HG02571 (cell line): ENCODE measurements around the gene CBLN3.

Source experiments
- ATAC-seq: cut with Tn5 transposase; IDR thresholded peaks from one replicate; pipeline ENCODE4 v1.9.1; 2021; ENCODE audit warnings: mild to moderate bottlenecking, moderate library complexity; ENCODE audit not compliant: unreplicated experiment

The CBLN3 gene

DNA sequence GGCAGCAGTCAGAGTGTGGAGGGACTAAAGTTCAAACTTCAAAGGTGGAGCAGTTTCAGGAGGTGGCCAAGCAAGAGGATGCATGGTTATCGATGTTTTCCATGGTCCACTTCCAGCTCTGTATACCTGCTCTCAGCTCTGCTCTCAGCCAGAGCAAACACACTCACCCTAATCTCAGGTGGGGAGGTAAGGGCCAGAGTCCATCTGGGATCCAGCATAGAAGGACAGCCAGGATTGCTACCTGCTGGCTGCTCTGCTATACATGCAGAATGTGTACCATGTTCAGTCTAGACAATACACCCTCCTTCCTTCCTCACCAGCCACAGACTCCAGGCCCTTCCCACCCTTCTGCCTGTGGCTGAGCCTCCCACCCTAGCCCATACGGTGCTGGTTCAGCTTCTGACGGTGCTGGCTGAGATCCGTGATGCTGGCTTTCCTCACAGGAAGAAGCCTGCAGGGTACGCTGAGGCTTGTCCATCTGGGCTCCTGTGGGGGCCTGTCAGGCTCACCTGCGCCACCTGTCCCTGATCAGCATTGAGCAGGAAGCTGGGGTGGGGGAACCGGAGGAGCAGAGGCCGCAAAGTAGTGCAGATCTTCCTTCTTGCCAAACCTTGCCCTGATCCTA is 2.4 kb downstream of the CBLN3 start:
- ATAC-seq: no peak

DNA sequence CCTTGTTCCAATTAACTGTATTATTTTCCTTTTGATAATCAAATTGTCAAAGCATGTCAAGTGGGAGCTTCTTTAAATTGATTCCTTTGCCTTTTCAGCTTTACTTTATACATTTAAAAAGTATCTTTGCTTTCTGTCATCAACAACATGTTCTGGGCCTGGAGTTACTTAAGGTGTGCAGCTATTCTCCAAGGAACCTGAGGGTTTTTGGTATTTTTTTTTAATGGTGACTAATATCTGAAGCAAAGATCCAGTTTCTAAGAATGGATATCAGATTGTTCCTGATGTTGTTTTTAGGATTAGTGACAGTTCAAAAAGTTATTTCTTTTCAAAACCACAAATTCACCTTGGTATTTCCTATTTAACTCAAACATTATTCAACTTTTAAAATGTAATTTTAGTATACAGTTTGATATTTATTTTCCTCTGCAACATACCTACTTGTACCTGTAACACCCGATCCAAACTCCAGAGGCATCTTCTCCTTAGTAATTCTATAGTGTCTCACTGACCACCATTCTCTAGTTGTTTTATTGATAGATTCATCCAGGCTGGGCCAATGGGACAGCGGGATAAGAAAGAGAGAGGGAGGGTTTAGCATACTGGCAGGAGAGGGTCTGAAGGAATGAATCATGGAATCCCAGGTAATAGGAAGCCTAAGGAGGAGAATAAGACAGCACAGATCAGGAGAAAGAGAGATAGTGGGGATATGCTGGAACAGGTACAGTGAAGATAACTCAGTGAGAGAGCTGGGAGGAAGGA is 3.1 kb downstream of the CBLN3 start:
- ATAC-seq: no peak

DNA sequence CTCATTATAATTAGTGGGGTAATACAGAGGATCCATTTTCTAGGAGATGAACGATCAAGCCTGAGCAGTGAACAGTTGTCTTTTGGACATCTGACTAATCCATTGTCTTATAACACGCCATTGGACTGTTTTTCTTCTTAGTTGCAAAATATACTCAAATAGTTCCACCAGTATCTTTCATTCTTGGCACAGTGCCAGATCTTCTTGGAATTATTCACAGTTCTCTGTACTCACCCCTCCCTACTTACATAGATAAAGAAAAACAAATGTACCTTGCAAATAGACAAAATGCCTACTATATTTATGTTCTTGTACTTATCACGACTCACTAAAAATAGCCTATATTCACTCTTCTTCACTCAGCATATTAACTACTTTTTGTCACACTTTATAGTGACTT is 3.8 kb downstream of the CBLN3 start:
- no peak for ATAC-seq

DNA sequence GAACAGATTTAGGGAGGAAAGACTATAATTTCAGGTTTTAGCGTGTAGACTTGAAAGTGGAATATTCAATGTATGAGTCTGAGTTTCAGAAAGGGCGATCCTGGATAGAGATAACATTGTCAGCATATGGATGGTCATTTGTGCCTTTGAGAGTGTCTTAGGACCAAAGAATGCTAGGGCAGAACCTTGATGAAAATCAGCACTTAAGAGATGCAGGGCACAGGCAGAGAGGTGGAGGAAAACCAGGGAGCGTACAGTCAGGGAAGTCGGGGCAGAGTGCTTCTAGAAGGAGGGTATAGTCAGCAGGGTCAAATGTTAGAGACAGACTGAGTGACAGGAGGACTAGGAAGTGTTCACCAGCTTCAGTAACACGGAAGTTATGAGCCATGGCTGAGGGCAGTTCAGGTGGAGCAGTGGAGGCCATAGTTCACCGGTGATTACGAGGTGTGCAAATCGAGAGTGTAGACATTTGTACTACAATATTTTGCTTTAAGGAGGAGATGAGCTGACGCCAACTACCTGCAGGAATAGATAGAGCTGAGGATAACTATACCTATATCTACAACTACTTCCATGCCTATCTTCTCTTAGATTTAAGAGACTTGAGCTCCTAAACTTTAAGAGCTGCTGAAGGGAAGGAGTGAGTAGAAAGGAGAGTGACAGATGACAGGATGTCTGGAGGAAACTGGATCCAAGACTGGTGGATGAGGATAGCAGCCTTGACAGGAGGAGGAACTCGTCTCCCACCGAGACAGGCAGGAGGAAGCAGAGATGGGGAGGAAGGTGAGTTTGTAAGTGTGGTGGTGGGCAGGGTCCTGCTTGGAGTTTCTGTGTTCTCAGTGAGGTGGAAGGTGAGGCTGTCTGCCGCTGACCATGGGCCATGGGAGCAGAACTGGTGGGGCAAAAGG is 6.5 kb downstream of the CBLN3 start:
- no peak for ATAC-seq

DNA sequence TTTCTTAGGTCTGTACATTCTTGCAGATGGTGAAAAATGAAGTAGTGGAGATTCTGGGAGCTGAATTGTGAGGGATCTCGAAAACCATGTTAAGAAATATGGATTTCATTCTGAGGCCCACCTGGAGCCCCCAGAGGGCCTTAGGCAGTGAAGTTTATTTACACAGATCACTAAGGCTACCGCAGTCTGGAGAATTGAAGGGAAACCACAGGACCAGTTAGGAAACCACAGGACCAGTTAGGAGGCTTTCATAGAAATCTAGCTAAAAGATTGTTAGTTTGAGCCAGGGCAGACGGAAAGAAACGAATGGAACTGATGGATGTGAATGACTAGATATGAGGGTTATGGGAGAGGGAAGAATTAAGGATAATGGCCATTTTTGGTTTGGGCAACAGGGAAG is 7.2 kb downstream of the CBLN3 start:
- no peak for ATAC-seq

DNA sequence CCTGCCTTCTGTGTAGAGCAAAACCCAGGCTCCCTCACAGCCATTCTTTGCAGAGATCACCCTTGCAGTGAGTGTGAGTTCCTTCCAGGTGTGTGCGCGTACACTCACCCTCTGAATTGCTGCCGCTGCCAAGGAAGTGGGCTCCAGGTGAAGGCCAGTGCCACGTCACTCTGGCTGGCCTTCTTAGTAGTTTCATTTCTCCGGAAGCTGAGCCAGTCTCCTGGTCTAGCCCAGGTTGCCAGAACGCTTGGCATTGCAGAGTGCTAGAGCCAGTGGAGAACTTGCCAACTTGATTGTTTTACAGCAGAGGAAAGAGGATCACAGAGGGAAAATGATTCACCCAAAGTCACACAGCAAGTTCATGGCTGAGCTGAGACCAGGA is 11.0 kb downstream of the CBLN3 start:
- ATAC-seq: no peak

DNA sequence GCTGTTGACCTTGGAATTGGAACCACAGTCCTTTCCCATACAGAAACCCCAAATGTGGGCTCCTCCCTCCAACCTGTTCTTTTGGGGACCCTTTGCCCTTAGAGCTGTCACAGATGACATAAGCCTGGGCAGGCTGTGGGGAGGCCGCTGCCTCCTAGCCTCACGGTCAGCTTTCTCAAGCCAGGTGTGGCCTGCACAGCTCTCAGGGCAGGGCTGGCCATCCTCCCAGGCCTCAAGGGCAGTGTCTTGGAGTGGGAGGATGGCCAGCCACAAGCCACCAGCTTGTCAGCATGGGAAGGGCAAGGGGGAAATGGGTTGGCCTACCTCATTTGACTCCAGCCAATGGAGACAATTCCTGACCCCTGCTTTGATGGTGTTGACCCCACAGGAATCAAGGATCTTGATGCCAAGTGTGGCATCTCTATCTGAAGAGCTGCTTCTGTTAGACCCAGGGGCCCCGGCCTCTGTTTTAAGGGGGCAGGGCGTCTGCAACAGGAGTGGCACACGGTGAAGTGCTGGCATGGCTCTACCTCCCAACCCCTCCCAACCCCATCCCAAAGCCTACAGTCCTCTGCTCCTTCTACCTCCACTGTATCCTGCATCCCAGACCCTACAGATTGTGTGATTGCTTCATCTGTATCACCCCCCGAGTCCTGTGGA is 11.5 kb downstream of the CBLN3 start:
- ATAC-seq: no peak

DNA sequence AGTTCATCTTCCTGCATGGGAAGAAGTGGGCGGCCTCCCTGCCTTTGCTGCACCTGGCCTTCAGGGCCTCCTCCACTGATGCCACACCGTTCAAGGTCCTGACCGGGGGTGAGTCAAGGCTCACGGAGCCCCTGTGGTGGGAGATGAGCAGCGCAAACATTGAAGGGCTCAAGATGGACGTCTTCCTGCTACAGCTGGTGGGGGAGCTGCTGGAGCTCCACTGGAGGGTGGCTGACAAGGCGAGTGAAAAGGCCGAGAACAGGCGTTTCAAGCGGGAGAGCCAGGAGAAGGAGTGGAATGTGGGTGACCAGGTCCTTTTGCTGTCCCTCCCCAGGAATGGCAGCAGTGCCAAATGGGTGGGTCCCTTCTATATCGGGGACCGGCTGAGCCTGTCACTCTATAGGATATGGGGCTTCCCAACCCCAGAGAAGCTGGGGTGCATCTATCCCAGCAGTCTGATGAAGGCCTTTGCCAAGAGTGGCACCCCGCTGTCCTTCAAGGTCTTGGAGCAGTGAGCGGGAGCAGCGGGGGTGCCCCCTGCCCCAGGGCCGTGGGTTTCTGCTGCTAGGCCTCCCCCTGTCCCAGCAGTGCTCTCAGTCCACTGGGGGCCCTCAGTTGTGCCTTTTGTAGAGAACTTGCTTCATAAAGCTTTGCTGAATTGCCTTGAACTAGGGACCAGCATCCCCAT is 12.4 kb downstream of the CBLN3 start:
- no peak for ATAC-seq

DNA sequence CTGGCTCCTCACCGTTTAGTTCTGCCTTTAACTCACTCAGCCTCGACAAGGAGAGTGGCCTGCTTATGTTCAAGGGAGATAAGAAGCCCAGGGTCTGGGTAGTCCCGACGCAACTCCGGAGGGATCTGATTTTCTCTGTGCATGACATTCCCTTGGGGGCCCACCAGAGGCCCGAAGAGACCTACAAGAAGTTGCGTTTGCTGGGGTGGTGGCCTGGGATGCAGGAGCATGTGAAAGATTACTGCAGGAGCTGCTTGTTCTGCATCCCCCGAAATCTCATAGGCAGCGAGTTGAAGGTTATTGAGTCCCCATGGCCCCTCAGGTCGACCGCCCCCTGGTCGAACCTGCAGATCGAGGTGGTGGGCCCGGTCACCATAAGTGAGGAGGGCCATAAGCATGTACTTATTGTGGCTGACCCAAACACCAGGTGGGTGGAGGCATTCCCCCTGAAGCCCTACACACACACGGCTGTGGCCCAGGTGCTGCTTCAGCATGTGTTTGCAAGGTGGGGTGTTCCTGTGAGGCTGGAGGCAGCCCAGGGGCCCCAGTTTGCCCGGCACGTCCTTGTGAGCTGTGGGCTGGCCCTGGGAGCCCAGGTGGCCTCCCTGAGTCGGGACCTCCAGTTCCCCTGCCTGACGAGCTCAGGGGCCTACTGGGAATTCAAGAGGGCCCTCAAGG is 13.1 kb downstream of the CBLN3 start:
- no peak for ATAC-seq

DNA sequence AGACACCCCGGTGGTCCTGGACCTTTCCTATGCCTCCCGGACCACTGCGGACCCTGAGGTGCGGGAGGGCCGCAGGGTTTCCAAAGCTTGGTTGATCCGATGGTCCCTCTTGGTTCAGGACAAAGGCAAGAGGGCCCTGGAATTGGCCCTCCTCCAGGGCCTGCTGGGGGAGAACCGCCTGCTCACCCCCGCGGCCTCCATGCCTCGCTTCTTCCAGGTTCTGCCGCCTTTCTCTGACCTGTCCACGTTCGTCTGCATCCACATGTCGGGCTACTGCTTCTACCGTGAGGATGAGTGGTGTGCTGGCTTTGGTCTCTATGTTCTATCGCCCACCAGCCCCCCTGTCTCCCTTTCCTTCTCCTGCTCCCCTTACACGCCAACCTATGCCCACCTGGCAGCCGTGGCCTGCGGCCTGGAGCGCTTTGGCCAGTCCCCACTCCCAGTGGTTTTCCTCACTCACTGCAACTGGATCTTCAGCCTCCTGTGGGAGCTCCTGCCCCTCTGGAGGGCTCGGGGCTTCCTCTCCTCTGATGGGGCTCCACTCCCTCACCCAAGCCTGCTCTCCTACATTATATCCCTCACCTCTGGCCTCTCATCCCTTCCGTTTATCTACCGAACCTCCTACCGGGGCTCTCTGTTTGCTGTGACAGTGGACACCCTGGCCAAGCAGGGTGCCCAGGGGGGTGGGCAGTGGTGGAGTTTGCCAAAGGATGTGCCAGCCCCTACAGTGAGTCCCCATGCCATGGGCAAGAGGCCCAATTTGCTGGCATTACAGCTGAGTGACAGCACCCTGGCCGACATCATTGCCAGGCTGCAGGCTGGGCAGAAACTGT is 13.8 kb downstream of the CBLN3 start:
- no peak for ATAC-seq

DNA sequence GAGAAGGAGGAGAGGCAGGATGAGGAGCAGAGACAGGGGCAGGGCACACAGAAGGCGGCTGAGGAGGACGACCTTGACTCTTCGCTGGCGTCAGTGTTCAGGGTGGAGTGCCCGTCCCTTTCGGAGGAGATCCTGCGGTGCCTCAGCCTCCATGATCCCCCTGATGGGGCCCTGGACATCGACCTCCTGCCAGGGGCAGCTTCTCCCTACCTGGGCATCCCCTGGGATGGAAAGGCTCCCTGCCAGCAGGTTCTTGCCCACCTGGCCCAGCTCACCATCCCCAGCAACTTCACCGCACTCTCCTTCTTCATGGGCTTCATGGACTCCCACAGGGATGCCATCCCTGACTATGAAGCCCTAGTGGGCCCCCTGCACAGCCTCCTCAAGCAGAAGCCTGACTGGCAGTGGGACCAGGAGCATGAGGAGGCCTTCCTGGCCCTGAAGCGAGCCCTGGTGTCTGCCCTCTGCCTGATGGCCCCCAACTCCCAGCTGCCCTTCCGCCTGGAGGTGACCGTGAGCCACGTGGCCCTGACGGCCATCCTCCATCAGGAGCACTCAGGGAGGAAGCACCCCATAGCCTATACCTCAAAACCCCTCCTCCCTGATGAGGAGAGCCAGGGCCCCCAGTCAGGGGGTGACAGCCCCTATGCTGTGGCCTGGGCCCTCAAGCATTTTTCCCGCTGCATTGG is 14.6 kb downstream of the CBLN3 start:
- no peak for ATAC-seq

DNA sequence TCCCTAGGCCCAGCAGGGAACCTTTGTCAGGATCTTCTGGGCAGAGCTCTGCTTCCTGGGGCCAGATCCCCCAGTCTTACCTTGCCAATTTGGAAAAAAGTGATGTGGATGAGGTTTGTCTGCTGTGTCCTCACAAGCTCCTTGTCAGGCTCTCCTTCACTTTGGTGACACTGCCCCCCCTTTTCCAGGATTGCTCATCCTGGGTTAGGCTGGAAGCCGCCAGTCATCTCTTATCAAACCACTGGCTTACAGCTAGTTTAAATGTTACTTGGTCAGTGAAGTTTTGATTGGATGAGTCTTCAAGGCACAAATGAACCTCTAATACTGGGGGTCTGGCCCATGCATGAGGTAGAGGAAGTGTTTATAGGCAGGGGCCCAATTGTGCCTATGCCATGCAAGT is 15.4 kb downstream of the CBLN3 start:
- no peak for ATAC-seq

DNA sequence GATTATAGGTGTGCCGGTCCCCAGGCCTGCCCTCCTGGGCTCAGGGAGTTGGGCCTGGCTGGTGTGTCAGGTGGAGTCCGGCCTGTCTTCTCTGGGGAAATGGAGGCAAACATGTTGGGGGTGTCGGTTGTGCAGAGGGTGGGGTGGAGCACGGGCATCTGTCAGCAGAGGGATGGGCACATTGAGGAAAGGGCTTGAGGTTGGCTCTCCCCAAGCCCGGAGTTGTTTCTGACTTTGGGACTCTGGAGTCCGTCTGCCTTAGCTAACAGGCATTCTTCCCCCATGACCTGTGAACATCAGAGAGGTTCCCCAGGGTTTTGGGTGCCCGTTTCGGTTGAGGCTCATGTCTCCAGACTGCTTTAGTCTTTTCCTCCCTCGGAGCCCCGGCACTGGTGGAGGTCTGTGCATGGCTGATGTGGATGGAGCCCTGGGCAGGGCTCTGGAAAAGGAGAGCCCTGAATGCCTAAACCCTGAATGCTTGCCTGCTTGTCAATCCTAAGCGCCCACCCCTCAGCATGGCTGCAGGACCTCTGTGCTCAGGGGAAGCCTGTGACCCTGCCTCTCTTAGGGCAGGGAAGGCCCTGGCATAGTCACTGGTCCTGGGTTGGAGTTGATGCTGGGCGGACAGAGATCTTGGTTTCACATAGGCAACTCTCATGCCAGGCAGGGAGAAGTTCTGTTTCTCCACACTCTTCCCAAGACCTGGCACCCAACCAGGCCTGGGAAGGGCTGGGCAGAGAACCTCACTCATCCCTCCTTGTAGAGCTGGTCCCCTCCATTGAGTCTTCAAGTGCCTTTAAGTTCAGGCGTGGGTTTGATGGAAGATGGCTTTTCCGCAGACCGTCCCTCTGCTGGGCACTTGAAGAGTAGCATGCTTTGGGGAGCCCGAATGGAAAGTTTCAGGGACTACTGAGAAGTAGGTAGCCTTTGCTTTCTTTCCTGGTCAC is 17.8 kb downstream of the CBLN3 start:
- ATAC-seq: no peak

DNA sequence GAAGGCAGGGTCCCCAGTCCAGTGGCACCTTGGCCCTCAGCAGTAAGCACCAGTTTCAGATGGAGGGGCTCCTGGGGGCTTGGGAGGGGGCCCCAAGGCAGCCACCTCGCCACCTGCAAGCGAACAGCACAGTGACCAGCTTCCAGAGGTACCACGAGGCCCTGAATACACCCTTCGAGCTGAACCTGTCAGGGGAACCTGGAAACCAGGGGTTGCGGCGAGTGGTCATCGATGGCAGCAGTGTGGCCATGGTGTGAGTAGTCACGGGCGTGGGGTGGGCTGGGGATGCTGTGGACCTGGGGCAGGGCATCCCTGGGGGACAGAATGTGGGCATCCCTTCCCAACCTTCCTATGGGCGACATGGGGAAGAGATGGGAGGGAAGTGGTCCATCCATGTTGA is 19.5 kb downstream of the CBLN3 start:
- no peak for ATAC-seq

DNA sequence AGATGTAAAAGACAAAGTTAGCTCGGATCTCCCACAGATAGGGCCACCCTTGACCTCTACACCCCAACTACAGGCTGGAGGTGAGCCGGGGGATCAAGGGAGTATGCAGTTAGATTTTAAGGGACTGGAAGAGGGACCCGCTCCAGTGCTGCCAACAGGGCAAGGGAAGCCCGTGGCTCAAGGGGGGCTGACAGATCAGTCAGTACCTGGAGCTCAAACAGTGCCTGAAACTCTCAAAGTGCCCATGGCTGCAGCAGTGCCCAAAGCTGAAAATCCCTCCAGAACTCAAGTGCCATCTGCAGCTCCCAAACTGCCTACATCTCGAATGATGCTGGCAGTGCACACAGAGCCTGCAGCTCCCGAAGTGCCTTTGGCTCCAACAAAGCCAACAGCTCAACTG is 20.3 kb downstream of the CBLN3 start:
- no peak for ATAC-seq

DNA sequence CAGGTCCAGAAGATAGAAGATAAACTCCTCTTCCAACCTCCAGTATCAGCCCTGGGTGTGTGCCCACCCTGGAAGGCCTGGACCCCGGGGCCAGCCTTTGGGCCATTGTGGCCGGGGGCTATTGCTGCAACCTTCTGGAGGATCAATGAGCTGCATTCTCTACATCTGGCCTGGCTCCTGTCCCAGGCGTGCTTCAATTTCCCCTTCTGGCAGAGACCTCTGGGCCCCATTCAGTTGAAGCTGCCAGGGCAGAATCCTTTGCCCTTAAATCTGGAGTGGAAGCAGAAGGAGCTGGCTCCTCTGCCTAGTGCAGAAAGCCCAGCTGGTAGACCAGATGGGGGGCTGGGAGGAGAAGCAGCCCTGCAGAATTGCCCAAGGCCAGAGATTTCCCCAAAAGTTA is 20.7 kb downstream of the CBLN3 start:
- ATAC-seq: no peak

DNA sequence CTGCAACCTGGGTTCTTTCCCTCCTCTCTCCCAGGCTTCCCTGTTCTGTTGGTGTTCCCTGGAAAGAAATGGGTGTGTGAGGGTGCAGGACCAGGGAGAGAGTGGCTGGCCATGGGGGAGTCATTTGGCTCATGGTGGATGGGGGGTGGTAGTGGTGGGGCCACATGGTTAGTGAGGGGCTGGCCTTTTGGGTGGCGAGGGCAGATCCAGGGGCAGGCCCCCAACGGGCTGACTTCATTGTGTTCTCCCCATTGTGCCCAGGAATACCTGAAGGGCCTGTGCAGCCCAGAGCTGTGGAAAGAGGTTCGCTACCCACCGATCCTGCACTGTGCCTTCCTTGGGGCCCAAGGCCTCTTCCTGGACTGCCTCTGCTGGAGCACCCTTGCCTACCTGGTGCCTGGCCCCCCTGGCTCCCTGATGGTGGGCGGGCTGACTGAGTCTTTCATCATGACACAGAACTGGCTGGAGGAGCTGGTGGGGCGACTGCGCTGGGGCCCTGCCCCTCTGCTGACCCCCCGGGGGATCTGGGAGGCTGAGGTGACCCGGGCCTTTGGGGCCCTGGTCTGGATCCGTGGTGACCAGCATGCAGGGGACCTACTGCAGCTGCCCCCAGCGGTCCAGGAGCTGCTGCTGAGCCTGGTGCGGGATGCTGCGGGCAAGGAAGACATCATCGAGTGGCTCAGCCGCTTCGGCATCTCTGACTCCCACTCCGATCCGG is 21.7 kb downstream of the CBLN3 start:
- ATAC-seq: no peak
